ENCODE measurements around the gene GLRA3. TPM values are rescaled to one million over a fixed set of nuclear protein-coding genes. Genes with fewer than 3 reads are reported as not detected.

The GLRA3 gene
- polyA plus RNA-seq, 1 donor (not counting 4 experiments of a cell fraction or from before 2014, with no cell fraction given), result not detected

- Histone ChIP-seq H3K27me3 (ENCODE audit: control insufficient read depth, extremely low read depth, insufficient read depth, low read length) (no peaks in the 10 kb centered on the region), H3K79me2 (ENCODE audit: control insufficient read depth, insufficient read depth, low read length) (no peaks in the 10 kb centered on the region), H3K9me1 (ENCODE audit: control insufficient read depth, extremely low read depth, insufficient read depth, low read length) (no peaks in the 10 kb centered on the region), H3K9me3 (ENCODE audit: control insufficient read depth, low read depth, low read length) (no peaks in the 10 kb centered on the region), H3K4me3 (ENCODE audit: control insufficient read depth in 2 of 3, extremely low read depth in 1 of 3, insufficient read depth in 2 of 3, low read depth in 1 of 3, low read length in 3 of 3) (no peak overlapping the region), H3K4me1 (ENCODE audit: control insufficient read depth, extremely low read depth, insufficient read depth, low read length) (no peaks in the 10 kb centered on the region), H3K9ac (ENCODE audit: control insufficient read depth, extremely low read depth, insufficient read depth, low read length) (no peak overlapping the region), H3K4me2 (ENCODE audit: control insufficient read depth, extremely low read depth, insufficient read depth, low read depth, low read length) (no peak overlapping the region), H2AFZ (ENCODE audit: control insufficient read depth, low read length) (no peak overlapping the region), H3K36me3 (ENCODE audit: control insufficient read depth in 2 of 2, extremely low read depth in 1 of 2, insufficient read depth in 2 of 2, low read length in 2 of 2) (no peaks in the 10 kb centered on the region), H4K20me1 (ENCODE audit: control insufficient read depth, extremely low read depth, insufficient read depth, low read length) (no peaks in the 10 kb centered on the region), H3K27ac (ENCODE audit: control insufficient read depth, insufficient read depth, low read length) (no peak overlapping the region)
- dilution Hi-C loops (cut with MboI; ENCODE audit: extremely low pct_ligation_motif_present, low sequenced_read_pairs), result no loop called here
- DNase-seq (ENCODE audit: low read depth, low spot score), result no peak
- no peak for FAIRE-seq
- TF ChIP-seq, protein P1, sequence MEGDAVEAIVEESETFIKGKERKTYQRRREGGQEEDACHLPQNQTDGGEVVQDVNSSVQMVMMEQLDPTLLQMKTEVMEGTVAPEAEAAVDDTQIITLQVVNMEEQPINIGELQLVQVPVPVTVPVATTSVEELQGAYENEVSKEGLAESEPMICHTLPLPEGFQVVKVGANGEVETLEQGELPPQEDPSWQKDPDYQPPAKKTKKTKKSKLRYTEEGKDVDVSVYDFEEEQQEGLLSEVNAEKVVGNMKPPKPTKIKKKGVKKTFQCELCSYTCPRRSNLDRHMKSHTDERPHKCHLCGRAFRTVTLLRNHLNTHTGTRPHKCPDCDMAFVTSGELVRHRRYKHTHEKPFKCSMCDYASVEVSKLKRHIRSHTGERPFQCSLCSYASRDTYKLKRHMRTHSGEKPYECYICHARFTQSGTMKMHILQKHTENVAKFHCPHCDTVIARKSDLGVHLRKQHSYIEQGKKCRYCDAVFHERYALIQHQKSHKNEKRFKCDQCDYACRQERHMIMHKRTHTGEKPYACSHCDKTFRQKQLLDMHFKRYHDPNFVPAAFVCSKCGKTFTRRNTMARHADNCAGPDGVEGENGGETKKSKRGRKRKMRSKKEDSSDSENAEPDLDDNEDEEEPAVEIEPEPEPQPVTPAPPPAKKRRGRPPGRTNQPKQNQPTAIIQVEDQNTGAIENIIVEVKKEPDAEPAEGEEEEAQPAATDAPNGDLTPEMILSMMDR (optimal IDR thresholded peaks at IDR 0.05 in 1 of 3, IDR thresholded peaks at IDR 0.05 in 1 of 3, conservative IDR thresholded peaks at IDR 0.05 in 1 of 3; ENCODE audit: extremely low read depth in 1 of 3, insufficient read depth in 2 of 3, low read length in 3 of 3), result no peak
- TF ChIP-seq EZH2 (IDR thresholded peaks at IDR 0.05; ENCODE audit: low read length), result no peak
Measured at GRCh38 chr4:174810834-174811233, 18.2 kb downstream of the GLRA3 start.

DNA sequence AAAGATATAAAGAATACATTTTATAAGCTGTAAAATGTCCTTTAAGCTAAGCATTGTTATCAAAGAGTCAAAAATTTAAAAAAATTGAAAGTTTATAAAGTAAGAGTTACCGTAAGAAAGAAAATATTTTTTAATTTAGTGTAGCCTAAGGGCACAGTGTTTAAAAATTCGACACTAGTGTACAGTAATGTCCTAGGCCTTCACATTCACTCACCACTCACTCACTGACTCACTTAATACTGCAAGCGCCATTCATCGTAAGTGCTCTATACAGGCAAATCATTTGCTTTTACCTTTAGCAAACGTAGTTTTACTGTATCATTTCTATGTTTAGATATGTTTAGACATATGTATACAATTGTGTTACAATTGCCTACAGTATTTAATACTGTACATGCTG is 20.2 kb downstream of the GLRA3 start:
- no peak for TF ChIP-seq EZH2 (IDR thresholded peaks at IDR 0.05; ENCODE audit: low read length)
- Histone ChIP-seq H3K9ac (ENCODE audit: control insufficient read depth, extremely low read depth, insufficient read depth, low read length) (no peak overlapping the region), H3K9me1 (ENCODE audit: control insufficient read depth, extremely low read depth, insufficient read depth, low read length) (no peaks in the 10 kb centered on the region), H2AFZ (ENCODE audit: control insufficient read depth, low read length) (no peak overlapping the region), H3K27me3 (ENCODE audit: control insufficient read depth, extremely low read depth, insufficient read depth, low read length) (no peaks in the 10 kb centered on the region), H3K79me2 (ENCODE audit: control insufficient read depth, insufficient read depth, low read length) (no peaks in the 10 kb centered on the region), H3K36me3 (ENCODE audit: control insufficient read depth in 2 of 2, extremely low read depth in 1 of 2, insufficient read depth in 2 of 2, low read length in 2 of 2) (no peaks in the 10 kb centered on the region), H3K9me3 (ENCODE audit: control insufficient read depth, low read depth, low read length) (no peaks in the 10 kb centered on the region), H3K4me1 (ENCODE audit: control insufficient read depth, extremely low read depth, insufficient read depth, low read length) (no peaks in the 10 kb centered on the region), H3K4me2 (ENCODE audit: control insufficient read depth, extremely low read depth, insufficient read depth, low read depth, low read length) (no peak overlapping the region), H3K27ac (ENCODE audit: control insufficient read depth, insufficient read depth, low read length) (no peak overlapping the region), H4K20me1 (ENCODE audit: control insufficient read depth, extremely low read depth, insufficient read depth, low read length) (no peaks in the 10 kb centered on the region), H3K4me3 (ENCODE audit: control insufficient read depth in 2 of 3, extremely low read depth in 1 of 3, insufficient read depth in 2 of 3, low read depth in 1 of 3, low read length in 3 of 3) (no peak overlapping the region)
- DNase-seq (ENCODE audit: low read depth, low spot score) (no peak), FAIRE-seq (no peak)
- dilution Hi-C loops (cut with MboI; ENCODE audit: extremely low pct_ligation_motif_present, low sequenced_read_pairs), result no loop called here

DNA sequence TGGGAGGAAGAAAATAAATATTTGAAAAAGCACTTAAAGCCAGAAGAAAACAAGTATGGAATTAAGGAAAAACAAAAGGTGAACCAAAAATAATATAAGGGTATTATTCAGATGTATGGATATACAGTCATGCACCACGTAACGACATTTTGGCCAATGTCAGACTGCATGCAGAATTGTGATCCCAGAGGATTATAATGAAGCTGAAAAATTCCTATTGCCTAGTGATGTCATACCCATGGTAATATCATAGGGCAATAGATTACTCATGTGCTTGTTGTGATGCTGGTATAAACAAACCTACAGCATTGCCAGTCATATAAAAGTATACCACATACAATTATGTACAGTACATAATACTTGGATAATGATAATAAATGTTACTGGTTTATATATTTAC is 20.9 kb downstream of the GLRA3 start:
- Histone ChIP-seq H3K27ac (ENCODE audit: control insufficient read depth, insufficient read depth, low read length) (no peak overlapping the region), H3K27me3 (ENCODE audit: control insufficient read depth, extremely low read depth, insufficient read depth, low read length) (no peaks in the 10 kb centered on the region), H3K9ac (ENCODE audit: control insufficient read depth, extremely low read depth, insufficient read depth, low read length) (no peak overlapping the region), H4K20me1 (ENCODE audit: control insufficient read depth, extremely low read depth, insufficient read depth, low read length) (no peaks in the 10 kb centered on the region), H3K4me1 (ENCODE audit: control insufficient read depth, extremely low read depth, insufficient read depth, low read length) (no peaks in the 10 kb centered on the region), H3K4me2 (ENCODE audit: control insufficient read depth, extremely low read depth, insufficient read depth, low read depth, low read length) (no peak overlapping the region), H3K4me3 (ENCODE audit: control insufficient read depth in 2 of 3, extremely low read depth in 1 of 3, insufficient read depth in 2 of 3, low read depth in 1 of 3, low read length in 3 of 3) (no peak overlapping the region), H3K36me3 (ENCODE audit: control insufficient read depth in 2 of 2, extremely low read depth in 1 of 2, insufficient read depth in 2 of 2, low read length in 2 of 2) (no peaks in the 10 kb centered on the region), H3K9me1 (ENCODE audit: control insufficient read depth, extremely low read depth, insufficient read depth, low read length) (no peaks in the 10 kb centered on the region), H3K79me2 (ENCODE audit: control insufficient read depth, insufficient read depth, low read length) (no peaks in the 10 kb centered on the region), H2AFZ (ENCODE audit: control insufficient read depth, low read length) (no peak overlapping the region), H3K9me3 (ENCODE audit: control insufficient read depth, low read depth, low read length) (no peaks in the 10 kb centered on the region)
- FAIRE-seq (no peak), DNase-seq (ENCODE audit: low read depth, low spot score) (no peak)
- dilution Hi-C loops (cut with MboI; ENCODE audit: extremely low pct_ligation_motif_present, low sequenced_read_pairs), result no loop called here
- no peak for TF ChIP-seq EZH2 (IDR thresholded peaks at IDR 0.05; ENCODE audit: low read length)
- TF ChIP-seq, protein P1 (optimal IDR thresholded peaks at IDR 0.05 in 1 of 3, IDR thresholded peaks at IDR 0.05 in 1 of 3, conservative IDR thresholded peaks at IDR 0.05 in 1 of 3; ENCODE audit: extremely low read depth in 1 of 3, insufficient read depth in 2 of 3, low read length in 3 of 3), result no peak
